ENCODE results near the gene CEP63. TPM values are rescaled to one million over a fixed set of nuclear protein-coding genes. Genes with fewer than 3 reads are reported as not detected.

The CEP63 gene
- total and polyA plus RNA-seq, 2 of the 8 experiments (the other 6 are each of a cell fraction or from before 2014, with no cell fraction given) = 5.3 to 18.2 TPM

- Histone ChIP-seq H4K91ac (replicated peaks; ENCODE audit: insufficient read length, low read length) (peak overlapping the region; percentile 31), H4K20me1 (replicated peaks in 1 of 2; ENCODE audit: control insufficient read depth in 1 of 2, insufficient read depth in 2 of 2, low read length in 2 of 2) (no peaks in the 10 kb centered on the region), H3K14ac (ENCODE audit: insufficient read length) (no peak overlapping the region), H3K4me3 (ENCODE audit: extremely low read depth in 1 of 4, insufficient read depth in 2 of 4, low read depth in 3 of 4, low read length in 4 of 4) (no peak overlapping the region), H3K9me3 (ENCODE audit: insufficient read depth in 2 of 2, low read depth in 1 of 2, low read length in 1 of 2) (no peaks in the 10 kb centered on the region), H3K23me2 (ENCODE audit: low read depth, low read length) (no peaks in the 10 kb centered on the region), H3K9ac (replicated peaks in 1 of 4; ENCODE audit: extremely low read depth in 1 of 4, low read depth in 3 of 4, low read length in 3 of 4) (no peak overlapping the region), H3K23ac (ENCODE audit: insufficient read length) (no peak overlapping the region), H2AK5ac (ENCODE audit: low read depth, low read length) (no peak overlapping the region), H4K5ac (ENCODE audit: insufficient read length, low read depth, low read length) (no peak overlapping the region), H3K79me2 (ENCODE audit: control insufficient read depth in 1 of 2, insufficient read depth in 2 of 2, low read length in 2 of 2) (no peaks in the 10 kb centered on the region), H2BK120ac (replicated peaks; ENCODE audit: low read depth, low read length) (no peak overlapping the region), H3K56ac (replicated peaks; ENCODE audit: insufficient read length, low read depth, low read length) (no peak overlapping the region), H3K4ac (replicated peaks; ENCODE audit: insufficient read length, low read depth, low read length) (no peak overlapping the region), H3K36me3 (ENCODE audit: control insufficient read depth in 2 of 4, insufficient read depth in 4 of 4, low read length in 3 of 4) (no peaks in the 10 kb centered on the region), H3K27me3 (replicated peaks in 1 of 4; ENCODE audit: control insufficient read depth in 3 of 4, extremely low read depth in 1 of 4, insufficient read depth in 3 of 4, low read length in 3 of 4) (peaks cover 0 to 4% (median 0%) of the 10 kb centered on the region in 4 experiments; a peak in 2 of 7 replicates), H3K4me1 (replicated peaks in 1 of 4; ENCODE audit: control insufficient read depth in 3 of 4, insufficient read depth in 4 of 4, low read length in 3 of 4) (peaks cover 0 to 3% (median 2%) of the 10 kb centered on the region in 4 experiments; a peak in 4 of 7 replicates), H4K8ac (ENCODE audit: extremely low read depth, insufficient read depth, low read length) (peak overlapping the region; percentile 15; the same call in 1 of the 2 replicates), H2BK15ac (ENCODE audit: low read length) (peak overlapping the region; percentile 66), H2BK12ac (ENCODE audit: low read depth, low read length) (peak overlapping the region; percentile 52; the same call in 1 of the 2 replicates), H3K18ac (ENCODE audit: extremely low read depth, low read length) (no peak overlapping the region), H3K4me2 (ENCODE audit: insufficient read depth in 1 of 2, low read depth in 2 of 2, low read length in 2 of 2) (no peak overlapping the region), H2AFZ (ENCODE audit: low read length) (peak overlapping the region; percentile 63; the same call in 1 of the 2 replicates), H3K27ac (ENCODE audit: low read depth, low read length) (no peak overlapping the region), H2BK20ac (ENCODE audit: low read length) (no peak overlapping the region), H3K79me1 (ENCODE audit: low read depth, low read length) (no peaks in the 10 kb centered on the region), H2BK5ac (ENCODE audit: low read depth, low read length) (no peak overlapping the region)
- ChIA-PET POLR2A (ENCODE audit: partially characterized antibody) (interaction anchor here (0.9 to 9.2 kb wide), 4 partner anchors 15 to 82 kb away, joined by 3 to 94 read pairs (median 6); partner anchors contain the start of gene AMOTL2), CTCF (ENCODE audit: partially characterized antibody) (interaction anchor here (0.7 to 2.9 kb wide), 39 partner anchors 8 to 237 kb away, joined by 3 to 26 read pairs (median 4); no protein-coding TSS in a partner anchor)
- FAIRE-seq (no peak), DNase-seq (ENCODE audit: low read depth in 1 of 2, low spot score in 2 of 2) (peak in 1 of 2 experiments; percentile 59)
- no peak for TF ChIP-seq EZH2 (IDR thresholded peaks at IDR 0.05; ENCODE audit: low read depth, low read length, severe bottlenecking)
- no peak for TF ChIP-seq CHD1 (IDR thresholded peaks at IDR 0.05; ENCODE audit: low read depth, low read length)
- peak; percentile 62 to 75 for TF ChIP-seq RAD21 (IDR thresholded peaks at IDR 0.05 in 1 of 2, conservative IDR thresholded peaks at IDR 0.05 in 1 of 2; ENCODE audit: low read depth in 2 of 2, low read length in 2 of 2)
- TF ChIP-seq FOSL1 (IDR thresholded peaks at IDR 0.05; ENCODE audit: insufficient read depth, low read depth, low read length) = no peak
- TF ChIP-seq SRF (IDR thresholded peaks at IDR 0.05; ENCODE audit: low read depth, low read length) = no peak
- no peak for TF ChIP-seq SIRT6 (IDR thresholded peaks at IDR 0.05; ENCODE audit: low read length)
- TF ChIP-seq CTCF (IDR thresholded peaks at IDR 0.05; ENCODE audit: control extremely low read depth in 1 of 3, insufficient read depth in 1 of 3, low read depth in 1 of 3, low read length in 3 of 3) = peak; percentile 45 to 73 (median 59)
- no peak for TF ChIP-seq E2F6 (IDR thresholded peaks at IDR 0.05)
- WGBS, 2 experiments (ENCODE audit: extremely low coverage in 1 of 2, insufficient coverage in 1 of 2, insufficient read length in 1 of 2, insufficient replicate concordance in 2 of 2, low coverage in 1 of 2, low lambda C conversion rate in 2 of 2, missing lambda C conversion rate in 1 of 2) = 66% methylated on average over 2 of the region's 2 CpGs; no CpG with 5 or more reads in 1 of the 2 experiments
Measured at GRCh38 chr3:134449277-134449676, 36.6 kb upstream of the CEP63 start.

Measured in H1 (cell line).